Activated CD8-positive, alpha-beta T cell treated with anti-CD3 and anti-CD28 coated beads for 36 hours (primary cell): ENCODE results near the gene LIFR. TPM values are rescaled to one million over a fixed set of nuclear protein-coding genes. Genes with fewer than 3 reads are reported as not detected.

Experiments
- ATAC-seq: fragments of 200-7000 bp; cut with Tn5 transposase; one replicate; pipeline ENCODE4 v1.10.0; 2021; ENCODE audit warnings: mild to moderate bottlenecking, moderate library complexity
- CTCF ChIA-PET: fragments of 350-600 bp; sonication (Branson Sonifier 250); formaldehyde crosslinking; loops from one replicate; lab custom pipeline; 2021; ENCODE audit warnings: antibody characterized with exemption; lab: Charles Lee
- POLR2A ChIA-PET: fragments of 350-600 bp; sonication (Branson Sonifier 250); formaldehyde crosslinking; loops from one replicate; lab custom pipeline; 2021; ENCODE audit warnings: antibody characterized with exemption; lab: Charles Lee
- DNase-seq: peaks from one replicate; pipeline ENCODE4 v3.0.0-alpha.2; 2020
- H3K27ac Mint-ChIP-seq: one replicate; pipeline ENCODE4 v1.8.0; 2021; ENCODE audit warnings: mild to moderate bottlenecking, mixed read lengths
- H3K27me3 Mint-ChIP-seq: one replicate; pipeline ENCODE4 v1.8.0; 2021; ENCODE audit warnings: mixed read lengths
- H3K36me3 Mint-ChIP-seq: one replicate; pipeline ENCODE4 v1.8.0; 2021; ENCODE audit warnings: low read depth, mixed read lengths
- H3K4me1 Mint-ChIP-seq: one replicate; pipeline ENCODE4 v1.8.0; 2021; ENCODE audit warnings: low read depth, mixed read lengths
- H3K4me3 Mint-ChIP-seq: one replicate; pipeline ENCODE4 v1.8.0; 2021; ENCODE audit warnings: mild to moderate bottlenecking, moderate library complexity, mixed read lengths
- H3K9me3 Mint-ChIP-seq: one replicate; pipeline ENCODE4 v1.8.0; 2021; ENCODE audit warnings: mixed read lengths
- intact Hi-C: fragments of 100-400 bp; cut with micrococcal nuclease; formaldehyde crosslinking; loops from one replicate; pipeline ENCODE4 v1.10.0; 2022
- total RNA-seq, 2 experiments: library from RNA; stranded (reverse); gene quantifications; one replicate each; pipeline ENCODE4 v1.2.3, GENCODE V29; 2021
- TF ChIP-seq, protein P1 (sequence below): fragments of 200-600 bp; IDR thresholded peaks from one replicate; pipeline ENCODE4 v1.8.0; 2022; ENCODE audit warnings: antibody characterized with exemption, mild to moderate bottlenecking

Gene LIFR
- total RNA-seq, 2 experiments from 2014 or later: not detected

DNA sequence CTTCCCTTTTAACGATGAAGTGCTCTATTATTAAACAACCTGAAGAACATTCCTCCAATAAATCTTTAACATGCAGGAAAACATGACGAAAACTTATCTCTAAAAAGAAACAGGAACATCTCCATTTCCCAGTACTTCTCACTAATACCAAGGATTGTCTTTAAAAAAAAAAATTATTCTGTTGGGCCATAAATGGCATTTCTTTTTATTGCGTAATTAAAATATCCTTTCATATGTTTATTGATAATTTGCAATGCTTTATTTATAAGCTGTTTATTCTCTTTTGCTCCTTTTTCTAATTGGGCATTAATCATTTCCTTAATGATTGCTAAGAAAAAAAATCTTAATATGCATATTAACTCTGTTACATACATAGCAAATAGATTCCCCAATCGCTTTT is 18.9 kb downstream of the LIFR start:
- ATAC-seq (no peak), DNase-seq (no peak)
- H3K36me3 Mint-ChIP-seq: no peaks in the 10 kb centered on the region
- ChIA-PET POLR2A (no interaction called here), CTCF (interaction anchor here (1.2 kb wide), 1 partner anchor 96 kb away, joined by 4 read pairs; no protein-coding TSS in a partner anchor)
- no peaks in the 10 kb centered on the region for H3K9me3 Mint-ChIP-seq
- intact Hi-C loops: no loop called here
- H3K4me3 Mint-ChIP-seq: no peak overlapping the region
- peaks cover 12% of the 10 kb centered on the region for H3K27me3 Mint-ChIP-seq
- H3K27ac Mint-ChIP-seq: no peak overlapping the region
- H3K4me1 Mint-ChIP-seq: no peaks in the 10 kb centered on the region
- TF ChIP-seq, protein P1, sequence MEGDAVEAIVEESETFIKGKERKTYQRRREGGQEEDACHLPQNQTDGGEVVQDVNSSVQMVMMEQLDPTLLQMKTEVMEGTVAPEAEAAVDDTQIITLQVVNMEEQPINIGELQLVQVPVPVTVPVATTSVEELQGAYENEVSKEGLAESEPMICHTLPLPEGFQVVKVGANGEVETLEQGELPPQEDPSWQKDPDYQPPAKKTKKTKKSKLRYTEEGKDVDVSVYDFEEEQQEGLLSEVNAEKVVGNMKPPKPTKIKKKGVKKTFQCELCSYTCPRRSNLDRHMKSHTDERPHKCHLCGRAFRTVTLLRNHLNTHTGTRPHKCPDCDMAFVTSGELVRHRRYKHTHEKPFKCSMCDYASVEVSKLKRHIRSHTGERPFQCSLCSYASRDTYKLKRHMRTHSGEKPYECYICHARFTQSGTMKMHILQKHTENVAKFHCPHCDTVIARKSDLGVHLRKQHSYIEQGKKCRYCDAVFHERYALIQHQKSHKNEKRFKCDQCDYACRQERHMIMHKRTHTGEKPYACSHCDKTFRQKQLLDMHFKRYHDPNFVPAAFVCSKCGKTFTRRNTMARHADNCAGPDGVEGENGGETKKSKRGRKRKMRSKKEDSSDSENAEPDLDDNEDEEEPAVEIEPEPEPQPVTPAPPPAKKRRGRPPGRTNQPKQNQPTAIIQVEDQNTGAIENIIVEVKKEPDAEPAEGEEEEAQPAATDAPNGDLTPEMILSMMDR: no peak

DNA sequence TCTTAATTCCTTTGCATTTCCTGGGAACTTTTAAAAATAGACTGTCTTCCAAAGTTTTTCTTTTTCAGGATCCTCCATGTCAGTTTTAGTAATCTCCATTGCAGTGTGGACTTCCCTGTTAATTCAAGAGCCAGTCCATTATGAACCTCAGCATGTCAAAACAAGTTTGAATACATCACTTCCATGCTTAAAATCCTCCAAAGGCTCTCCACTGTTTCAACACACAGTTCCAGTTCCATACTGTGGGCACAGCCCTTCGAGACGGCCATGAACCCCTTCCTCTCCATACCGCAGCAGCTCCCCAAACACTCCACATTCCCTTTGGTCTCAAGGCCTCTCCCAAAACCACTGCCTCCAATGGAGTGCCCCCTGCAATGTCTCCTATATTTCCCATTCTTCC is 19.5 kb downstream of the LIFR start:
- H3K9me3 Mint-ChIP-seq: no peaks in the 10 kb centered on the region
- intact Hi-C loops: no loop called here
- TF ChIP-seq, protein P1: no peak
- no peak overlapping the region for H3K27ac Mint-ChIP-seq
- peaks cover 13% of the 10 kb centered on the region for H3K27me3 Mint-ChIP-seq
- DNase-seq (no peak), ATAC-seq (no peak)
- POLR2A ChIA-PET: no interaction called here
- no peaks in the 10 kb centered on the region for H3K36me3 Mint-ChIP-seq
- H3K4me3 Mint-ChIP-seq: no peak overlapping the region
- no peaks in the 10 kb centered on the region for H3K4me1 Mint-ChIP-seq
- CTCF ChIA-PET: no interaction called here

DNA sequence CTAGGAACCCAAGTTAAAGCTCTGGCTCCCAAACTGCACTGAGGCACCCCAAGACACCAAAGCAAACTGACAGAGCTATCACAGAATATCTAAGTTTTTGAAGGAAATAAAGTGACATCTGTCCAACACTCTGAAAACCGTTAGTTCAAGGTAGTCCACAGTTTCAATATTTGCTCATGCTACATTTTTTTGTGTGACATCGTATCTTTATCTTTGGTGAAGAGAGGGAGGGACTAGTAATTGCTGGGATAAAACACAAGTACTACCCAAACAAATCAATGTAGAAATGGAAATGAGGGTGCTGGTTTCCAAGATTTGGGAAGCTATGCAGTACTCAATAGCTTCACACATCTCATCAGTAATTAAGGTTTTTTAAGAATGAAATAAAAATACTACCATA is 20.6 kb downstream of the LIFR start:
- no peaks in the 10 kb centered on the region for H3K36me3 Mint-ChIP-seq
- POLR2A ChIA-PET: no interaction called here
- intact Hi-C loops: no loop called here
- ATAC-seq (no peak), DNase-seq (no peak)
- peaks cover 15% of the 10 kb centered on the region for H3K27me3 Mint-ChIP-seq
- no peak overlapping the region for H3K27ac Mint-ChIP-seq
- H3K4me3 Mint-ChIP-seq: no peak overlapping the region
- H3K4me1 Mint-ChIP-seq: no peaks in the 10 kb centered on the region
- CTCF ChIA-PET: no interaction called here
- H3K9me3 Mint-ChIP-seq: no peaks in the 10 kb centered on the region
- TF ChIP-seq, protein P1: no peak

DNA sequence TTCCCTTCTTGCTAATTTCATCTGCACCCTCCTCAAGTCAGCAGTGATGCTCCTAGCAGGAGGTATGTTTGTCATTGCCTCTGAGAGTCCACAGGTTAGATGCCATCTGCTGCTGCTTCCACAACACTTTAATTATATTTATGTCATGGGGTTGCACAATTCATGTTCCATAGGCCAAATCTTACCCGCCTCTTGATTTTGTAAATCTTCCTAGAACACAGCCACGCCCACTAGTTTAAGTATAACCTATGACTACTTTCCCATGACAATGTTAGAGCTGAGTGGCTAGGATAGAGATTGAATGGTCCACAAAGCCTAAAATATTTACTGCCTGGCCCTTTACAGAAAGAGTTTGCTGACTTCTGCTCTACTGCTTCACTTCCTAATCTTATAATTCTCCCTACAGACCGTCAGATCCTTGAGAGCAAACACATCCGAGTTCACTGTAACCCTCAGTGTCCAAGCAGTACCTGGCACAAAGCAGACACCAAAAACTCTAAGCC is 21.1 kb downstream of the LIFR start:
- CTCF ChIA-PET: no interaction called here
- ATAC-seq: no peak
- no peaks in the 10 kb centered on the region for H3K9me3 Mint-ChIP-seq
- intact Hi-C loops: no loop called here
- H3K4me1 Mint-ChIP-seq: no peaks in the 10 kb centered on the region
- DNase-seq: no peak
- no peaks in the 10 kb centered on the region for H3K36me3 Mint-ChIP-seq
- no peak overlapping the region for H3K27ac Mint-ChIP-seq
- TF ChIP-seq, protein P1: no peak
- H3K4me3 Mint-ChIP-seq: no peak overlapping the region
- H3K27me3 Mint-ChIP-seq: peaks cover 15% of the 10 kb centered on the region
- POLR2A ChIA-PET: no interaction called here

DNA sequence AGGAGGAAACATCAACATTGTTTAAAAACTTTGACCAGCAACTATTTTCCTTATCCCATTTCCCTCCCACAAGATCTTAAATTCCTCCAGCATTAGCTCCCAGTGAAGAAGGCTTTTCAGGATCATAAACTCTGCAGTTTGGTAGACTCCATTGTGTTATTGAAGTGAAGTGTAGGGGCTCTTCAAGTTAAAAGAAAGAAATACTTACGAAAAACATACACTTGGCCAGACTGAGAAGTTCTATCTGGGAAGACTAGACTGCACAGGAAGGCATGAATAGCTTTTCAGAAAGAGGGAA is 22.3 kb downstream of the LIFR start:
- TF ChIP-seq, protein P1: no peak
- no peak overlapping the region for H3K27ac Mint-ChIP-seq
- CTCF ChIA-PET: interaction anchor here (2.1 kb wide), 1 partner anchor 93 kb away, joined by 10 read pairs; no protein-coding TSS in a partner anchor
- ATAC-seq: no peak
- H3K27me3 Mint-ChIP-seq: peaks cover 13% of the 10 kb centered on the region
- no peak for DNase-seq
- no peaks in the 10 kb centered on the region for H3K9me3 Mint-ChIP-seq
- H3K4me1 Mint-ChIP-seq: no peaks in the 10 kb centered on the region
- intact Hi-C loops: no loop called here
- no peaks in the 10 kb centered on the region for H3K36me3 Mint-ChIP-seq
- H3K4me3 Mint-ChIP-seq: no peak overlapping the region
- POLR2A ChIA-PET: no interaction called here
